Osteoblast (primary cell): ENCODE results near the gene STX10. TPM values are rescaled to one million over a fixed set of nuclear protein-coding genes. Genes with fewer than 3 reads are reported as not detected.
"Not testable (repeated sequence)": the region's sequence is repeated elsewhere in the genome, so short reads cannot be mapped to it uniquely, and the experiment has no call there.

ENCODE experiments used
- DNase-seq: peaks from one replicate; pipeline ENCODE4 v3.0.0; 2011; ENCODE audit warnings: low spot score, mixed read lengths; ENCODE audit not compliant: insufficient read length; ENCODE audit errors: missing footprints
- H2AFZ ChIP-seq: 2 replicates; pipeline ENCODE4 v1.6.0; 2011; ENCODE audit warnings: mild to moderate bottlenecking, low read length
- H3K27ac ChIP-seq: 2 replicates; pipeline ENCODE4 v1.5.1; 2011; ENCODE audit warnings: mild to moderate bottlenecking, low read depth, low read length, moderate library complexity
- H3K27me3 ChIP-seq: 2 replicates; pipeline ENCODE4 v1.6.0; 2012; ENCODE audit warnings: mild to moderate bottlenecking, control low read depth, inconsistent platforms, low read length, moderate library complexity; ENCODE audit not compliant: insufficient read depth
- H3K36me3 ChIP-seq: 2 replicates; pipeline ENCODE4 v1.5.1; 2011; ENCODE audit warnings: mild to moderate bottlenecking, low read length, control low read depth, moderate library complexity; ENCODE audit not compliant: insufficient read depth
- H3K4me1 ChIP-seq: 2 replicates; pipeline ENCODE4 v1.5.1; 2011; ENCODE audit warnings: mild to moderate bottlenecking, low read length, control low read depth, moderate library complexity; ENCODE audit not compliant: insufficient read depth
- H3K4me2 ChIP-seq: 2 replicates; pipeline ENCODE4 v1.6.0; 2011; ENCODE audit warnings: mild to moderate bottlenecking, low read length; ENCODE audit not compliant: insufficient read depth
- H3K4me3 ChIP-seq: fragments of 200-600 bp; sonication (generic); 3 replicates; pipeline ENCODE4 v1.5.1; 2012; ENCODE audit warnings: mild to moderate bottlenecking, low read length, inconsistent platforms; ENCODE audit not compliant: insufficient read depth
- H3K79me2 ChIP-seq: 2 replicates; pipeline ENCODE4 v1.6.0; 2012; ENCODE audit warnings: mild to moderate bottlenecking, low read length, control low read depth, inconsistent platforms; ENCODE audit not compliant: insufficient read depth
- H3K9me3 ChIP-seq: 2 replicates; pipeline ENCODE4 v1.5.1; 2011; ENCODE audit warnings: low read depth, low read length, control low read depth
- H4K20me1 ChIP-seq: 2 replicates; pipeline ENCODE4 v1.6.0; 2012; ENCODE audit warnings: mild to moderate bottlenecking, low read length, control low read depth; ENCODE audit not compliant: insufficient read depth
- total RNA-seq: library from RNA; depleted of rRNA; stranded (reverse); fragments of >200 nt; gene quantifications from 2 replicates; pipeline ENCODE4 v1.2.3, GENCODE V29; 2012
- TF ChIP-seq, protein P1 (sequence below): IDR thresholded peaks from 2 replicates; pipeline ENCODE4 v1.5.1; 2011; ENCODE audit warnings: mild to moderate bottlenecking, low read depth, low read length, moderate library complexity; ENCODE audit errors: extremely low read depth

STX10 gene
- total RNA-seq, 1 donor, result 81.1 TPM

DNA sequence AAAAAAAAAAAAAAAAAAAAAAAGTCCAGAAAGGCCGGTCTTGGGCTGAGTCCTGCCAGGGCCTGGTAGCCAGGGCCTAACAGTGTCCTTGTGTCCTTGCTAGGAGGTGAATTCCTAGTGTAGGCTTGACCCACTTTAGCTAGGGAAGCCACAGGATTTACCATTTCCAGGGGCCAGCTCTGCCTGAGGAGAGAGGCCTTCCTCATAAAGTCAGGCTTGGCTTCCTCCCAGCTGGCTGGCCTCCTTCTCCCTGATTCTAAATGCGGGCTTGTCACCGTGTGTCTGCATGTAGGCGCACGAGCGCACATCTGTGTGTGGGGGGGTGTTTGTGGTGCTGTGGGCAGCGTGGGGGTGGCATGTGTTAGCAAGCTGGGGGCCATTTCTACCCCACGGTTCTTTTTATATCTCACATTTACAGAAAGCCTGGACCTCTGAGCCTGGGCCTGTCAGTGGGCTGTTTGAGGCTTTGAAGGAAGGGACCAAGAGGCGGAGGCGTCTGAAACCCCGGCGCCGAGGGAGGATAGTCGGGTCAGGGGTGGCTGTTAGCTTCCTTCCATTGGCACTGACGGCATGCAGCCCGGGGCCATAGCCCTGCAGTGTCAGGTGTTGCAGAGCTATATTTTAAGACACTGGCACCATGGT, 31.7 kb upstream of the STX10 start:
- Histone ChIP-seq H3K4me1 (peaks cover 7% of the 10 kb centered on the region), H4K20me1 (no peaks in the 10 kb centered on the region), H2AFZ (peak overlapping the region; percentile 76), H3K79me2 (no peaks in the 10 kb centered on the region), H3K4me2 (peak overlapping the region; percentile 30), H3K9me3 (no peaks in the 10 kb centered on the region), H3K27me3 (no peaks in the 10 kb centered on the region), H3K27ac (no peak overlapping the region), H3K36me3 (no peaks in the 10 kb centered on the region), H3K4me3 (no peak overlapping the region)
- TF ChIP-seq, protein P1, sequence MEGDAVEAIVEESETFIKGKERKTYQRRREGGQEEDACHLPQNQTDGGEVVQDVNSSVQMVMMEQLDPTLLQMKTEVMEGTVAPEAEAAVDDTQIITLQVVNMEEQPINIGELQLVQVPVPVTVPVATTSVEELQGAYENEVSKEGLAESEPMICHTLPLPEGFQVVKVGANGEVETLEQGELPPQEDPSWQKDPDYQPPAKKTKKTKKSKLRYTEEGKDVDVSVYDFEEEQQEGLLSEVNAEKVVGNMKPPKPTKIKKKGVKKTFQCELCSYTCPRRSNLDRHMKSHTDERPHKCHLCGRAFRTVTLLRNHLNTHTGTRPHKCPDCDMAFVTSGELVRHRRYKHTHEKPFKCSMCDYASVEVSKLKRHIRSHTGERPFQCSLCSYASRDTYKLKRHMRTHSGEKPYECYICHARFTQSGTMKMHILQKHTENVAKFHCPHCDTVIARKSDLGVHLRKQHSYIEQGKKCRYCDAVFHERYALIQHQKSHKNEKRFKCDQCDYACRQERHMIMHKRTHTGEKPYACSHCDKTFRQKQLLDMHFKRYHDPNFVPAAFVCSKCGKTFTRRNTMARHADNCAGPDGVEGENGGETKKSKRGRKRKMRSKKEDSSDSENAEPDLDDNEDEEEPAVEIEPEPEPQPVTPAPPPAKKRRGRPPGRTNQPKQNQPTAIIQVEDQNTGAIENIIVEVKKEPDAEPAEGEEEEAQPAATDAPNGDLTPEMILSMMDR, result no peak
- DNase-seq, result peak; percentile 96

DNA sequence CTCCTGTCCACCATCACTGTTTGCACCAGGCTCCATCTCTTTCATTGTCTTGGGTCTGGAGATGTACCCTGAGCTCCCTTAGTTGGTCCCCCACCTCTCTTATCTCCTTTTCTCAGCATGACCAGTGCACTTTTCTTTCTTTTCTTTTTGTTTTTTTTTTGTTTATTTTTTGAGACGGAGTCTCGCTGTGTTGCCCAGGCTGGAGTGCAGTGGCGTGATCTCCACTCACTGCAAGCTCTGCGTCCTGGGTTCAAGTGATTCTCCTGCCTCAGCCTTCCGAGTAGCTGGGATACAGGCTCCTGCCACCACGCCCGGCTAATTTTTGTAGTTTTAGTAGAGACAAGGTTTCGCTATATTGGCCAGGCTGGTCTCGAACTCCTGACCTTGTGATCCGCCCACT, 28.1 kb upstream of the STX10 start:
- not testable (repeated sequence) for H3K4me3 ChIP-seq, H3K4me2 ChIP-seq, H4K20me1 ChIP-seq, H3K9me3 ChIP-seq, H2AFZ ChIP-seq, H3K36me3 ChIP-seq, H3K27me3 ChIP-seq, H3K79me2 ChIP-seq, H3K27ac ChIP-seq
- H3K4me1 ChIP-seq, result peaks cover 15% of the 10 kb centered on the region
- DNase-seq, result peak; percentile 42

GRCh38 chr19:13177584-13177983, 27.4 kb upstream of the STX10 start:
- not testable (repeated sequence) for H3K36me3 ChIP-seq, H4K20me1 ChIP-seq, H3K4me2 ChIP-seq, H2AFZ ChIP-seq, H3K27me3 ChIP-seq, DNase-seq, H3K9me3 ChIP-seq, H3K4me3 ChIP-seq, H3K79me2 ChIP-seq, H3K27ac ChIP-seq
- H3K4me1 ChIP-seq, result peaks cover 21% of the 10 kb centered on the region

DNA sequence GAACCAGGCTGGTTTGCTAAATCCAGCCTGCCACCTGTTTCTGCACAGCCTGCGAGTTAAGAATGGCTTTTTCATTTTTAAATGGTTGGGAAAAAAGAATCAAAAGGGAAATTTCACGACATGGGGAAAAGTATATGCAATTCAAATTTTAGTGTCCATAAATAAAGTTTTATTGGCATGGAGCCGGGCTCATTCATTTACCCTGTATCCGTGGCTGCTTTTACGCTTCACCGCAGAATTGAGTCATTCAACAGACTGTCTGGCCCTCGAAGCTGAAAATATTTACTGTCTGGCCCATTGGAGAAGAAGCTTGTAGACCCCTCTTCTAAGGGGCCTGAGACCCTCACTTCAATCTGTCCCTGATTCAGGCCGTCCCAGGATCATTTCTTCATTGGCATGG, 26.2 kb upstream of the STX10 start:
- Histone ChIP-seq H3K27me3 (no peaks in the 10 kb centered on the region), H3K27ac (no peak overlapping the region), H2AFZ (peak overlapping the region; percentile 56), H3K9me3 (no peaks in the 10 kb centered on the region), H3K4me1 (peaks cover 22% of the 10 kb centered on the region), H4K20me1 (no peaks in the 10 kb centered on the region), H3K4me3 (no peak overlapping the region), H3K36me3 (no peaks in the 10 kb centered on the region), H3K4me2 (peak overlapping the region; percentile 33), H3K79me2 (no peaks in the 10 kb centered on the region)
- DNase-seq, result peak; percentile 53
- TF ChIP-seq, protein P1, result no peak

- Histone ChIP-seq H3K27me3 (no peaks in the 10 kb centered on the region), H3K79me2 (no peaks in the 10 kb centered on the region), H2AFZ (peak overlapping the region; percentile 51), H4K20me1 (no peaks in the 10 kb centered on the region), H3K36me3 (no peaks in the 10 kb centered on the region), H3K27ac (peak overlapping the region; percentile 74), H3K4me3 (no peak overlapping the region), H3K4me2 (no peak overlapping the region), H3K4me1 (peaks cover 32% of the 10 kb centered on the region), H3K9me3 (no peaks in the 10 kb centered on the region)
- peak; percentile 45 for DNase-seq
- TF ChIP-seq, protein P1, result no peak
Observed at GRCh38 chr19:13173139-13173737, 23.1 kb upstream of the STX10 start.
